ENCODE measurements around the gene LRRC17.

The LRRC17 gene

GRCh38 chr7:102985176-102985783 is 72.5 kb downstream of the LRRC17 start:
- DNase-seq (ENCODE audit: low spot score) (no peak), FAIRE-seq (no peak)

GRCh38 chr7:102988088-102988487 is 75.3 kb downstream of the LRRC17 start:
- no peak for DNase-seq (ENCODE audit: low spot score)
- FAIRE-seq, result no peak

- no peak for FAIRE-seq
- no peak for DNase-seq (ENCODE audit: low spot score)
Measured at GRCh38 chr7:102988631-102989560, 76.1 kb downstream of the LRRC17 start.

- FAIRE-seq, result peak; percentile 58
- DNase-seq (ENCODE audit: low spot score), result no peak
Measured at GRCh38 chr7:102990642-102991041, 77.8 kb downstream of the LRRC17 start.

- DNase-seq (ENCODE audit: low spot score) (peak; percentile 31), FAIRE-seq (no peak)
Measured at GRCh38 chr7:102991077-102991539, 78.3 kb downstream of the LRRC17 start.

- DNase-seq (ENCODE audit: low spot score), result peak; percentile 94
- FAIRE-seq, result peak; percentile 77
Measured at GRCh38 chr7:102991540-102992214, 78.9 kb downstream of the LRRC17 start.

- DNase-seq (ENCODE audit: low spot score) (no peak), FAIRE-seq (no peak)
Measured at GRCh38 chr7:102992509-102992937, 79.7 kb downstream of the LRRC17 start.

GRCh38 chr7:102992938-102993717 is 80.3 kb downstream of the LRRC17 start:
- DNase-seq (ENCODE audit: low spot score) (peak; percentile 39), FAIRE-seq (no peak)

GRCh38 chr7:102993718-102994029 is 80.9 kb downstream of the LRRC17 start:
- DNase-seq (ENCODE audit: low spot score) (no peak), FAIRE-seq (no peak)

- FAIRE-seq (no peak), DNase-seq (ENCODE audit: low spot score) (no peak)
Measured at GRCh38 chr7:102994567-102994966, 81.8 kb downstream of the LRRC17 start.
